DMS 273 treated with DMSO at 0.1 percent for 48 hours (cell line): ENCODE measurements around the gene AKAP6.
"Not testable (repeated sequence)": the region's sequence is repeated elsewhere in the genome, so short reads cannot be mapped to it uniquely, and the experiment has no call there.

Experiments used
- DNase-seq: peaks from one replicate; lab custom pipeline; 2025; lab: John Stamatoyannopoulos, UW

AKAP6 gene

DNA sequence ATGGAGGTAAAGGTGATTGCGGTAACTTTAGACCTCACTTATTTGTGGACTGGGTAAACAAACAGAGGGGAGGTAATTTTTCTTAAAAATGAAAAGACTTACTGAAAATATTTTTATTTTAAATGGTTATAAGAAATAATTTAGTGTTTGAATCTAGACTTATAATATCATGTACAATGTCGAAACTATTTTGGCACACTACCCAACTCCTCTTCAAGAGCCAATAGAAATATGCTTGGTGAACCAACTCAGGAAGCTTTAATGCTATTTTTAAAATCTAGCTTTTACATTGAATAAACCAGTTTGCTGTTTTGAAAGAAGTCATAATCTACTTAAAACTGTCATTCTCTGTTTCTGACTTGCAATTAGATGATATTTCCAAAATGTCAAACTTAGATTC, 433.8 kb downstream of the AKAP6 start:
- no peak for DNase-seq

DNA sequence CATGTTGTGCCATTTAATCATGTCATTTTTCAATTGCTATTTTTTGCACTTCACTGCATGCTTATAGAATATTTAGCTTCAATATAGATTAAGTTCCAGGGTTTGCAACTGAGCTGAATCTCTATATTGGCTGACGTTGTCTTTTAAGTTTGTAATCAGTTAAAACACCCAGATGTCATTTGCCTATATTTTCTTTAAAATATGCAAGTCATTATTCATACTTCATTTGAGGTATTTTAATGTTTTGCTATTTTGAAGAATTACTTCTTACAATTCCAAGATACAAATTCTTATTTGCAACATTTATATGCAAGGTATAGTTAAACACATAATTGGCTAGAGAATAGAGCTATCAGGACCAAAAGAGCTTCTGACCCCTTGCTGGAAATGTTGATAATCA, 434.6 kb downstream of the AKAP6 start:
- DNase-seq: no peak

DNA sequence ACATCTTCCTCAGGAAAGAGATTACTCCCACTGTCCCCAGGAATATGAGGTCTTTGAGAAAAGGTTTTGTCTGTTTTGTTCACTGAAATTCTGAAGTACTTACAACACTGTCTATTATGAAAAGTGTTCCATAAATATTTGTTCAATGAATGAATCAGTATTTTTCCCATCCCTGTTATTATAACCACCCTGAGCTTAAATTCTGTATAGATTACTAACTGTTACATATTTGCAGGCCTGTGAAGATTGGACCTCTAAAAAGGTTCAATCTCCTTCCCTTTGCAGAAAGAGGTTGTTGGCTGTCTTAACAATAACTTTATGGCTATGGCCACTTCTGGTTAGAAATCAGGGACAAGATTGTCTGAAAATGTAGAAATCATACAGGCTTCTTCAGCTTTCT, 435.0 kb downstream of the AKAP6 start:
- DNase-seq: no peak

DNA sequence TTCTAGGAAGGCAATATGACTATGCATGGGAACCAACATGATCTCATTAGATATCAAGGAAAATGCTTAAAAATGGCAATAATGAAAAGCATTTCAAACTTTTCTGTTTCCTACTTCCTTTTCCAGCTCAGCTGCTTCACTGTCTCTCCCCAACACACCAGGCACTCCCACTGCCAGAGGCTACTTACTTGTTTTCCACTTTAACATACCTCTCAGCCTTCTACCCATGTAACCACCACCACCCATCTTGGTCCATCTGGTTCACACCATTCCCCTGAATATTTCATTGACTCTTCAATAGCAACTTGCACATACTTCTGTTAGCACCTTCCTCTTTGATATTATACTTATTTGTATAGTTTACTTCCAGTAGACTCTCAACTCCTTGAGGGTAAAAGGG, 441.3 kb downstream of the AKAP6 start:
- no peak for DNase-seq

DNA sequence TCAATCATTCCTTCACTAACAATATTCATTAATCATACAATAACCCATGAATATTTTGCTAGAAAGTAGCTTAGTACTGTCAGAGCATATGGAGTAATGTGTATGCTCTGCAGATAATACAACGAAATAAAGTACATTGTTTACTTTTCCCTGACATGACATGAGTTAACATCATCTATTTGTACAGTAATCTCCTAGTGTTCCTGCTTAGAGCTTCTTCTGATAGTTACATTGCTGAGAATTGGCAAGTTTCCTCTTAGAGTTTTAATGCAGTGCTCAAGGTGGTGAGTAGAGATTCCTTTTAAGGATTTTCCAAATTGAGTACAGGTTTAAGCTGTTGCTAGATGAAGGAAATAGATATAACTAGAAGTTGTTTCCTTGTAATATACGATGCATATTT, 445.1 kb downstream of the AKAP6 start:
- no peak for DNase-seq

DNA sequence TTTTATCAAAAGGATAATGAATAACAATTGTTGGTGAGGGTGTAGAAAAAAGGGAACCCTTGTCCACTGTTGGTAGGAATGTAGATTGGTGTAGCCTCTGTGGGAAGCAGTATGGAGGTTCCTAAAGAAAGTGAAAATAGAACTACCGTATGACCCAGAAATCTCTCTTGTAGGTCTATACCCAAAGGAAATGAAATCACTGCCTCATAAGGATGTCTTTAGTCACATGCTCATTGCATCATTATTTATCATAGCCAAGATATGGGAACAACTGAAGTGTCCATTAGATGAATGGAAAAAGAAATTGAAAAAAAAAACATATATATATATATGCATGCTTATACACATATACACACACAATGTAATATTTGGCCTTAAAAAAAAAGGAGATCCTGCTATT, 450.7 kb downstream of the AKAP6 start:
- DNase-seq: no peak

DNA sequence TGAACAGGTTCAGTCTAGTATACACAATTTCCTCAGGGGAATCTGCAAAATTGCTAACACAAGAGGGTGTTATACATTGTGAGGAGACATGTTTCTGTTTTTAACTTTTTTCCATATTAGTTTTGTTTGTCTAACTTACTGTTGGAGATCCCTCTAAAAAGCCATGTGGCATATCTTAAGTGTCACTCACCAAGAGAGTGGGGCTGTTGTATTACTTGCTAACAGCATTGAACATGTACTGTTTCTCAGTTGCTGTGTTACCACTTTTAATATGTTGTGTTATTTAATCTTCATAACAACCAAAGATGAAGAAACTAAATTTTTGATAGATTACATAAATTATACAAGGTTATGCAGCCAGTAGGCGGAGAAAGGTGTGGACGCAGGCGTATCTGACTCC, 455.3 kb downstream of the AKAP6 start:
- no peak for DNase-seq

DNA sequence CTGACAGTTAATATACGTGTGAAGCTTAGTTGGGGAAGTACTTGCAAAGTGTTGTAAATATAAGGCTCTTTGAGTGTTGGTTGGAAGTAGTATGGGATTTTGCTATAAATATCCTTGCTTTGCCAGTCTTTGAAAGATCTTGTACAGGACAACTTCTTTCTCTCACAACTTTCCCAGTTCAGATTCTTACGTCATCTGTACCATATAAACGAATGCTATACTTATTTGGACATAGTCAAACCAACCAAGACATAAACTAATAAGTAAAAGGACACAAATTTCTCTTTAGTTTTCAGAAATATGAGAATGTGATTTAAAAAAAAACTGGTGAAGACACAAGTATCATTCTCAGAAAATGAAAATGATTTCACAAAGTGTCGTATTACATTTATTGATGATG, 456.5 kb downstream of the AKAP6 start:
- DNase-seq: no peak

DNA sequence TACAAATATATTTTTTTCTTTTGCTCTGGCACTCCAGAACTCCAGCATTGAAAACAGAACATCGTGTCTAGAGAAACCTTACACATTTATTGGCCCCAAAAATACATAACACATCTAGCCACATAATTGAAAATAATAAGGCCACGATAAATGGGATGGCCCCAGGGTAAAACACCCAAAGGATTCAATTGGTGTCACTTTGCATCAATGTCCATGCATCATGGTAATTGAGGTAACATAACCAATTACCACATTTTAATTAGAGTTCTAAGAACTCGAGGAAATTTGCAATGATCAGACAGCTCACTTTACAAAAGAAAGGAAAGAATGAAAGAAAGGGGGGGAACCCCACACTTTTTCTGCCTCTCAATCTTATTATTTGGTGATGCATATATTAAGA, 457.8 kb downstream of the AKAP6 start:
- DNase-seq: no peak

DNA sequence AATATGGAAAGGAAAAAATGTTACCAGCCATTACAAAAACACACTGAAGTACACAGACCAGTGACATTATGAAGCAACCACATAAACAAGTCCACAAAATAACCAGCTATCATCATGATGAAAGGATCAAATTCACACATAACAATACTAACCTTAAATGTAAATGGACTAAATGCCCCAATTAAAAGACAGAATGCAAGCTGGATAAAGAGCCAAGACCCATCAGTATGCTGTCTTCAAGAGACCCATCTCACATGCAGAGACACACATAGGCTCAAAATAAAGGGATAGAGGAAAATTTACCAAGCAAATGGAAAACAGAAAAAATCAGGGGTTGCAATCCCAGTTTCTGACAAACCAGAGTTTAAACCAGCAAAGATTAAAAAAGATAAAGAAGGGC, 463.9 kb downstream of the AKAP6 start:
- DNase-seq: not testable (repeated sequence)

DNA sequence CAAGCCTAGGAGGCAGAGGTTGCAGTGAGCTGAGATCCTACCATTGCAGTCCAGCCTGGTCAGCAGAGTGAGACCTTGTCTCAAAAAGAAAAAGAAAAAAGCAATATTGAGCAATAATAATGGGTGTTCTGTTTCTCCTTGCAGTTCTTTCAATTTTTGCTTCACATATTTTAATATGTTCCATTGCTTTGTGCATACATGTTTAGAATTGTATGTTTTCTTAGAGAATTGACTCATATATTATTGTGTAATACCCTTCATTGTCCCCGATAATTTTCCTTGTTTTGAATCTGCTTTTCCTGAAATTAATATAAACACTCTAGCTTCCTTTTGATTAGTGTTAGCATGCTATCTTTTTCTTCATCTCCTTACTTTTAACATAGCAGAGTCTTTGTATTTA, 471.2 kb downstream of the AKAP6 start:
- DNase-seq: no peak

DNA sequence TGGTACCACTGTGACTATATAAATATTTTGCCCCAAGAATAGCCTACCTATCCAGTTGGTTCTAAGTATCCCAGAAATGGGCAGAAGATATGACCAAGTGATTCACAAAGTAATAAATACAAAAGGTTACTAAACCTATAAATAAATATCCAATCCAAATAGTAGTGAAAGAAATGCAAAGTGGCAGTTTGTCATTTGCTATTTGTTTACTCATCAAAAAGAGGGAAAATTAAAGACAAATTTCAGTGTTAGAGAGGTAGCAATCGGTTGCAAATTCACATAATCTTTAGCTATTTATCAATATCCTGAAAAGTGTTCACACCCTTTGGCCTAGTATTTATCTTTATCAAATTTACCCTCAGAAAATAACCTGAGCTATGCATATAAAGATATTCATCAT, 473.2 kb downstream of the AKAP6 start:
- DNase-seq: no peak

DNA sequence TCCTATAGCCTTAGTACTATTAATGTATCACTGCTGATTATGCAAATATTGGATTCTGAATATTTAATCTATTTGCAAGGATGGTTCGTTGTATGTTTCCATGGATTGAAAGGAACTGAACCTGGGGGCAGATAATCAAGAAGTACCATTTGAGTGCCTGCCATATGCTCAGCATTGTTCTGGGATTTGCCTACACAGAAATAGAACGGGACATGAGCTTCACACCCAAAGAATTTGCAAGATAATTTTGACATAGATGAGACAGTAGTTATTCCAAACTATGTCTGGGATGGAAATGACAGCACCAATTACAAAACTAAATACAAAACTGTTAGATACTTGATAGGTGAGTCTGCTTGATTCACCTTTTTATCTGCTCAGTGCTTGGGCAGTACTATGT, 476.9 kb downstream of the AKAP6 start:
- DNase-seq: no peak

DNA sequence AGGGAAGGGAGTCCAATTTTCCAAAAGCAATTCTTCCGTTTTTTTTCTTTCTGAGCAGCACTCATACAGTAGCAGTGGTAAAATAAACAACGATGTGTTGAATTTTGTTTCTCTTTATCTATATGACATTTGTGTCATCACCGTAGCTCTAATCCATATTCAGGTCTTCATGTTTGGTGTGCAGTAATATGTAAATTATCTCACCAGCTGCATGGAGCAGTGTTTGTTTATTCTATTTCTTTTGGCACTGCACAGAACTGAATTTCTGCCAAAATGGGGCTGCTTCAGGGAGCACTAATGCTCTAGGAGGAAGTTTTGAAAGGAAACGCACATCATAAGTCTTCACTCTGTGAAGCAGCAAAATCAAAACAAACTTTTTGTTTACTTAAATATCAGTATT, 479.5 kb downstream of the AKAP6 start:
- no peak for DNase-seq

DNA sequence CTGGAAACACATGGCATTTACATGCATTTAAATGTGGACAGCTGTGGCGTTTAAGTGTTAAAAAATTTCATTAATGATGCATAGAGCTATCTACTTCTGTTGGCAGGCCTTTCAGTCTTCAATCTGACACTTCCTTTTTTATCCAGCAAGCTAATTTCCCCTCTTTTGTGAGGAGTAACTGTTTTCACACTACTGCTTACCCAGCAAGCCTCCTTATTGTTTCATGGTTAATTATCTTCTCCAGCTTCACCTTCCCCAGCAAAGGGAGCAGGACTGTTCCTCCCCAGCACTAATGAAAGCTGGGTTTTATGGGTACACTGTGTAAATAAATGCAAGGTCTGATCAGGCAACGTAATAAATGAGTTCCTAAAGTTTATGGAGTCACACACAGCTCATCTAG, 480.2 kb downstream of the AKAP6 start:
- no peak for DNase-seq

DNA sequence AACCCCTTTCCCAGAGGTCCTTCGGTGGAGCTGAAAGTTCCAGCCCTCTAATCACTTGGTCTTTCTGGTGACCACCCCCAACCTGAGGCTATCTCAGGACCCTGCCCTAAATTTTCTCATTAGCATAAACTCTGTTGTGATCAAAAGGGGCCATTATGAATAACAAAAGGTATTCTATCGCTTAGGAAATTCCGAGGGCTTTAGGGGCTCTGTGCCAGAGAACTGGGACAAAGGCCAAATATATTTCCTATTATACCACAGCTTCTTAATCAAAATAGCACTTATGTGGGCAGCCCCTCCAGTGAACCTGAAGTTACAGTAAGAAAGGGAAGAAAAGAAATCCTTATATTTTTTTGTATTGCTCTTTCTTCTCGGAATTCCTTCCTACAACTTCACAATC, 484.3 kb downstream of the AKAP6 start:
- no peak for DNase-seq

DNA sequence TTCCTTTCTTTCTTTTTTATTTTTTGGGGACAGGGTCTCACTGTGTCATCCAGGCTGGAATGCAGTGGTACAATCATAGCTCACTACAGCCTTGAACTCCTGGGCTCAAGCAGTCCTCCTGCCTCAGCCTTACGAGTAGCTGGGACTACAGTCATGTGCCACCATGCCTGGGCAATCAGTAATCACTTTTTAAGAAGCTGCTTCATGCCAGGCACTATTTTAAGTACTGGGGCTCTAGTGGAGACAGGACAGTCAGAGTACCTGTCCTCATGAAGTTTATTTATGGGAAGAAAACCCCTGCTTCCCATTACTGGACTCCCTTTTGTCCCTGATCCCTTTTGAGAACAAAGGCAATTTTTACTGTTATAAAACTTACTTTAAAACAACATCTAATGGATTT, 485.6 kb downstream of the AKAP6 start:
- no peak for DNase-seq

DNA sequence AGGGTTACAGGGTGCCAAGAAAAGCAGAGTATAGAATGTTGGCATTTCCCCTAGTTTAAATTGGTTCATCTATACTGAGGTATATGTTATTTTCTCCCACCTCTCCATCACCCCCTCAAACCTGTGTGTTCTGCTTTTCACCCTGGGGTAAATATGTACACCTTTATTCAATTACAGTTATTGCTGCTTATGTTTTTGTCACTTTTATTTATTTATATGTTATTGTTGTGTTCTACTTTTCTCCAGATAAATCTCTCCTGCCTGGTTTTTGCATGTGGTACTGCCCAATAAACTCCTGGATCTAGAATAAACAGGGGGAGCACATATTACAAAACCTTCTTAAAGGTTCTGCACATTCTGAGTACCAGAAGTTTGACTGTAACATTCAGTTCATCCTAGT, 487.5 kb downstream of the AKAP6 start:
- DNase-seq: no peak

DNA sequence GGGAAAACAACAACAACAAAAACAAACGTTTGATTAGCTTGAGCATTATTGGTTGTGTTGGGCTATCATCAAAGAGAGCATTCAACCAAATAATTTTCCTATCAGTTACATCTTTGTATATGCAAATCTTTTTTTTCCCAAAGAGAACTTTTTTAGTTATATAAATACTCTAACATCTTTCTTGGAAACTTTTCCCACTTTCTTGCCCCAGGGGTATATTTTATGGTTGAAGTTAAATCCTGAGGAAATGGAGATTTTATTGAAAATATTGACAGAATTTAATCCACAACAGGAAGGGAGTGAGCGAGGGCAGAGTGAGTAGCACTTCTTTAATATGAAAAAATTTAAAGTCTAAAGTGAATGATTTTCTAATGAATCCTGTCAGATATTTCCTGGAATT, 488.7 kb downstream of the AKAP6 start:
- DNase-seq: no peak

DNA sequence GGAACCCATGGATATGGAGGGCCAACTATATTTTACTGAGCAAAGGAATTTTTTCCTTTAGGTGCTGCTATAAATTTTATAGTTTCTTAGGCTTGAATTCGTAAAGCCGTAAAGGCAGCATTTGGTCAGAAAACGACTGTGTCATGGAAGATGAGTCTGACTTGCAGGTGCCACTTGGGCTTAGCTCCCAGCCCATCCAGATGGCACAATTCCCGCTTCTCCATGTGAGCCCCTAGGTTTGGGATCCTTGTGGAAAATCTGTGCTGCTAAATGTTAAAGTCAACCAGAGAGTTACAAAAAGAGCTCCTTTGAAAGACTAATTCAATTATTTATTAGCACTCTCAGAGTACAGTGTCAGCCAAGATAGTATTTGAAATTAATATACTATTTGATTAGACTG, 489.5 kb downstream of the AKAP6 start:
- DNase-seq: no peak

DNA sequence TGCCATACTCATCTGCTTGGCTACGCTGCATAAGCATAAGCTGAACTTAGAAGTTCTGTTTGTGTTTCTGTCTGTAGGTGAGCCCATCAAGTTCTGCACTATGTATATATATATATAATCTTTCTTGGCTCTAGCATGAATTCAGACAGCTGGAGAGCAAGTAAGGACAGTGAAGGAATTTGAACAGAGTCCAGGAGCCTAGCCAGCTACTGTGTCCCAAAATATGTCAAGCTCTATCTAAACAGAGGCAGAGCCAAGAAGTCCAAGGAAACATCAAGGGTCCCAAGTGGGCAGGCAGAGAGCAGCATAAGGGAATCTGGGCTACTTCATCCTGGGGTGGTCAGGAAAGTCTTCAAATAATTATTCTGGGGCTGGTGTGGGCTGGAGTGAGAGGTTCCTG, 491.1 kb downstream of the AKAP6 start:
- DNase-seq: no peak

DNA sequence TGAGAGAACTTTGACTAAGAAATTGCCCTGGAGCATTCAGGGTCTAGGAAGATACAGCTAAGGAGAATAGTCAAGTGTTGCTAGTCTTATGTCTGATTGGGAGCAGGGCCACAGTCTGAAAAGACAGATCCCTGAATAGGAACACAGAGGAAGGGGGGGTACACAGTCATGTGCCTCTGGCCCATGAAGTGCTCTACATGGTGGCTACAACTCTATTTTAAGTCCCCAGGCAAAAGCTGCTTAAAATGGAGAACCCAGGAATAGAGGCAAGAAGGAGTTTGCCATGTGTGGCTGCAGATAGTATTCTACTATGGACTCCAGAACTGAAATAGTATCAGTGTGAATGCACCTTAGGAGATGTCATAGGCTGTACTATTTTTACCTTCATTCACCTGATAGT, 491.6 kb downstream of the AKAP6 start:
- DNase-seq: no peak

DNA sequence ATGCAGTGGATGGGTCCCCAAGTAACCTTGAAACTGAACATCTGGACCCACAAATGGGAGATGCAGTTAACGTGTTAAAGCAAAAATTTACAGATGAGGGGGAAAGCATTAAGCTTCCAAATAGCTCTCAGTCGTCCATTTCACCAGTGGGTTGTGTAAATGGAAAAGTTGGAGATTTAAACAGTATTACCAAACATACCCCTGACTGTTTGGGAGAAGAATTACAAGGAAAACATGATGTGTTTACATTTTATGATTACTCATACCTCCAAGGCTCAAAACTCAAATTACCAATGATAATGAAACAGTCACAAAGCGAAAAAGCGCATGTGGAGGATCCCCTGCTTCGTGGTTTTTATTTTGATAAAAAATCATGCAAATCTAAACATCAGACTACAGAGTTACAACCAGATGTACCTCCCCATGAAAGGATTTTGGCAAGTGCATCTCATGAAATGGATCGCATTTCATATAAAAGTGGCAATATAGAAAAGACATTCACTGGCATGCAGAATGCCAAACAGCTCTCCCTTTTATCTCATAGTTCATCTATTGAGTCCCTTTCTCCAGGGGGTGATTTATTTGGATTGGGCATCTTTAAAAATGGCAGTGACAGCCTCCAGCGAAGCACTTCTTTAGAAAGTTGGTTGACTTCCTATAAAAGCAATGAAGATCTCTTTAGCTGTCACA, 493.0 kb downstream of the AKAP6 start:
- DNase-seq: no peak

DNA sequence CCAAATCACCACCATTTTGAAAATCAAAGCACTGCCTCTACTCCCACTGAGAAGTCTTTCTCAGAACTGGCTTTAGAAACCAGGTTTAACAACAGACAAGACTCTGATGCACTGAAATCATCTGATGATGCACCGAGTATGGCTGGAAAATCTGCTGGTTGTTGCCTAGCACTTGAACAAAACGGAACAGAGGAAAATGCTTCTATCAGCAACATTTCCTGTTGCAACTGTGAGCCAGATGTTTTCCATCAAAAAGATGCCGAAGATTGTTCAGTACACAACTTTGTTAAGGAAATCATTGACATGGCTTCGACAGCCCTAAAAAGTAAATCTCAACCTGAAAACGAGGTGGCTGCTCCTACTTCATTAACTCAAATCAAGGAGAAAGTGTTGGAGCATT, 494.6 kb downstream of the AKAP6 start:
- DNase-seq: no peak

DNA sequence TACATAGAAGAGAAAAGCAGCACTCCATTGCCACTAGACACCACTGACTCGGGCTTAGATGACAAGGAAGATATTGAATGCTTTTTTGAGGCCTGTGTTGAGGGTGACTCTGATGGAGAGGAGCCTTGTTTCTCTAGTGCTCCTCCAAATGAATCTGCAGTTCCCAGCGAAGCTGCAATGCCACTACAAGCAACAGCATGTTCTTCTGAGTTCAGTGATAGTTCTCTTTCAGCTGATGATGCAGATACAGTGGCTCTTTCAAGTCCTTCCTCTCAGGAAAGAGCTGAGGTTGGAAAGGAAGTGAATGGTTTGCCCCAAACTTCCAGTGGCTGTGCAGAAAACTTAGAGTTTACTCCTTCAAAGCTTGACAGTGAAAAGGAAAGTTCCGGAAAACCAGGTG, 495.1 kb downstream of the AKAP6 start:
- DNase-seq: no peak
